Stimulated activated CD8-positive, alpha-beta memory T cell treated with anti-CD3 and anti-CD28 coated beads, Interleukin-15, amount 100 ng/mL, for 24 hours (primary cell): Measurements from ENCODE around the gene MEFV.
A peak's percentile ranks its signal among the peaks of the same experiment; 100 is the strongest.

Source experiments
- DNase-seq: peaks from one replicate; pipeline ENCODE4 v3.0.0-alpha.2; 2020; ENCODE audit warnings: low read depth

Gene MEFV

DNA sequence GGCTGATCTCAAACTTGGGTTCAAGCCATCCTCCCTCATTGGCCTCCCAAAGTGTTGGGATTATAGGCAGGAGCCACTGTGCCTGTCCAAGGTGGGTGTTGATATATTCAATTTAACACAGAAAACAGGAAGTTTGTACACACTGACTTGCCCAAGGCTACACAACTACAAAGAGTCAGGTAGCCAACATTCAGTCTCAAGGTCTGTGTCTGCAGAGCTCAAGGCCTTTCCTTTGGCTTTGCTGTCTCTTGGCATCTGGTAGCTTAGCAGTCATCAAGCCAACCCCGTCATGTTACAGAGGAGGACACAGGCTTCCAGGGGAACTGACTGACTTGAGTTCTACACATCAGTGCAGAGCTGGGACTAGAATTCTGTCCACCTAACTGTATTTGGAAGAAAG is 11.9 kb upstream of the MEFV start:
- no peak for DNase-seq

DNA sequence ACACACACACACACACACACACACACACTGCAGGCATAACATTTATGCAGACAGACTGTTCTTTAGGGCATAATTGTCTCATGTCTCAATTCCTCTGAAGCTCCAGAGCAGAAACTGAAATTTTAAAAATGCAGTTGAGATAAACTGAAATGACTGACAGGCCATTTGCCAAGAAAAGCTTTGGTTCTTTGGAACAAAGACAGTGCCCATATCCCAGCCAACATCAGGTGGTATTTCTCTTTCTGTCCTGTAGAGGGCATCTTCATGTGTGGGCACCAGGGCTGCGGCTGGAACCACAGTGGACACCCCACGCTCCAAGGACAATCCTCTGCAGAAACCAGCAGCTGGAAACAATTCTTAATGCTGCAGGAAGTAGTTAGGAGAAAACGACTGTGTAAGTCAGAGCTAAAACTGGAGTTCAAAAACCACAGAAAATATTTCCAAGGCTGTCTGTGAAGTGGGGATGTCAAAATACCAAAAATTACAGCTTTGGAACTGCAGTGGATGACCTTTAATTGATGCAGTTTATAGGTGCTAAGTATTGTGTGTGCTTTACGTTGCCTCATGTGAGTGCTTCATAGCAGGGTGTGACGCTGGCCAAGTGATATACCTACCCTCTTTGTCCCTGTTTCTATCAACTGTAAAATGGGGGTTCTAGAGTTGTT is 10.6 kb upstream of the MEFV start:
- DNase-seq, result no peak

DNA sequence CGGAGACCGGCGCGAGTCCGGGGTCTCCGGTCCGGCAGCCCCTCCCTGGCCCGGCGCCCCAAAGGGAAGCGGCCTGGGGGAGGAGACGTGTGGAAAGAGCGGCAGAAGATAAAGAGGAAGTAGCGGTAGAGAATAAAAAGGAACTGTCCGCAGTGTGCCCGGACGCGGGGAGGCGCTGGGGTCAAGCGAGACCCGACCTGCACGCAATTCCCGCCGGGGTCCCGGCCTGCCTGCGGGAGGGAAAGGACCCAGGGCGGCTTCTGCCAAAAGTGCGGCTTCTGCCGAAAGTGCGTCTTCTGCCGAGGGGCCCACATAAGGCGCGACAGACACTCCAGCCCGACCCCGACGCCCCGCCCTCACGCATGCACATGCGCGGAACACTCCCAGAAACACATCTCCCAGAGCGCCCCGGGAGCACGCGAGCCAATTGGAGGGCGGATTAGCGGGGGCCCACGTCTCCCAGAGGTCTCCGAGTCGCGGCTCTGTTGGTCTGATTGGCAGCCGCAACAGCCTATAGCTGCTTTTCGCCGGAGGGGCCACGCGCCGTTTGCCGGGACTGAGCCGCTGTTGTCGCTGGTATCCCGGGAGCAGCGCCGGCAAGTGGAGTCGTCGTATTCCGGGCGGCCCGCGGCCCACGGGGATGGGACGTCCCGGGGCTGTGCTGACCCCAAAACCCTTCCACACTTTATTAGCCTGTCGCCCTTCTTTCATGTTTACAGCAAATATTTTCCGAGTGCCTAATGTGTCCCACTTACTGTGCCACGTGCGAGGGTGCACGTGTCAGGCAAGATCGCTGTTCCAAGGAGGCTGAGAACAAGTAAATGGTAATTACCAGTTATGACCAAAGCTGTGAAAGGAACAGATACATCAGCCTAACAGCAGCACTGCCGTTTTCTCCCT is 8.0 kb upstream of the MEFV start:
- DNase-seq, result peak; percentile 92

DNA sequence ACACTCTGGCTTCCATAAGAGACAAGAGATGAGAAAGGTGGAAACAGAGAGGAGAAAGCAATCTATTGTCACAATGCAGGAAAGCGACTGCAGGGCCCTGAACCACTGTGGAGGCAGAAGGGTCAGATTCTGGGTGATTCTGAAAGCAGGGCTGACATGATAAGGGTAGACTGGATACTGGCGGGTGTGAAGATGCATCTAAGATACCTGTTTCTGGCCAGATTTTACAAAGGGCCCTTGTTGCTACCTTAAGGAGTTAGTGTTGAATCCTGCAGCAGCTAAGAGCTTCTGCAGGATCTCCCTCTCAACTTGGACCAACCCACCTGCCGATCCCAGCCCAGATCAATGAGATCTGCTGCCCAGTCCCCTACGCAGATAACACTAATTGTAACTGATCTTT is 6.1 kb upstream of the MEFV start:
- DNase-seq, result no peak

DNA sequence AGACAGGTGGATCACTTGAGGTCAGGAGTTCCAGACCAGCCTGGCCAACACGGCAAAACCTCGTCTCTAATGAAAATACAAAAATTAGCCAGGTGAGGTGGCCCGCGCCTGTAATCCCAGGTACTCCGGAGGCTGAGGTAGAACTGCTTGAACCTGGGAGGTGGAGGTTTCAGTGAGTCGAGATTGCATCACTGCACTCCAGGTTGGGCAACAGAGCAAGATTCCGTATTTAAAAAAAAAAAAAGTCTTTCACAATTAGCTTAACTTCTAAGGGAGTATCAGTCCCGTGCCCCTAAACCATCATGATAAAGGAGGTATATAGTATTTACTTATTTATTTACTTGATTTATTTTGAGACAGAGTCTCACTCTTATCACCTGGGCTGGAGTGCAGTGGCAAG is 3.4 kb upstream of the MEFV start:
- DNase-seq, result no peak

DNA sequence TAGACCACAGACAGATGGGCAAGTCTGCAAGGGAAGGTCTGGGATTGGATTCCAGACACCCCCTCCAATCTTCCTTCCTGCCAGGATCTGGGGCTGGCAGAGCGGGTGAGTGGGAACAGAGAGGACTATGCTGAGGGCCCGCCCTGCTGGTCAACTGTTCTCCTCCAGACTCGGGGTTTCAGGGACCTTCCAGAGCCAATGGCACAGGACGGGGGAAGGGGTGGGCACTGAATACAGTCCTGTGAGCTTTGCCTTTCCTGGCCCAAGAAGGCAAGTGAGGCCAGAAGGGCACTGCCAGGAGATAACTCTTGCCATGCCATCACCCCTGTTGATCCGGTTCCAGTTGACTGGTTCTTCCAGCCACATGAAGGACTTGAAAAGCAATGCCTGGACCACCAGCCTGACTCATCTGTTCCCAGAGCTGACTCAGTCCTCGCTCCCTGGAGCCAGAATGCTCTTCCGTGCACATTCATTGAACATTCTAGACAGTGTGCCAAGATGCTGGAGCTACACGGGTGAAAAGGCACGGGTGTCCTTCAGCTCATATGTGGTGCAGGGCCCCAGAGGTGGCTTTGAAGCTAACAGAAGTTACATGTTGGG is 533 bp upstream of the MEFV start:
- no peak for DNase-seq

DNA sequence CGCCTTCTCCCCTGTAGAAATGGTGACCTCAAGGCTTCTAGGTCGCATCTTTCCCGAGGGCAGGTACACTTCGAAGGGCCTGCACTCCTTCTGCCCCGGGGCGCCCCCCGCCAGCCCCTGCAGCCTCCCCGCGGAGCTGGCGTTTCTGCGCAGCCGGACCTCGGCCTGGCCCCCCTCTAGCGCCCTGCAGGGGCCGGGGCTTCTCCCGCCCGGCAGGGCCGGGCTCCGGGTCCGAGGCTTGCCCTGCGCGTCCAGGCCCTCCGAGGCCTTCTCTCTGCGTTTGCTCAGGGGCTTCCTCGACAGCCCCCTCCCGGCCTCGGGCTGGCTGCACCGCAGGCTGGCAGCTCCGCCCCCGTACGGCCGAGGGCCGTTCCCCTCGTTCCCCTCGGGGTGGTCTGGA is 2.1 kb downstream of the MEFV start:
- DNase-seq, result no peak

DNA sequence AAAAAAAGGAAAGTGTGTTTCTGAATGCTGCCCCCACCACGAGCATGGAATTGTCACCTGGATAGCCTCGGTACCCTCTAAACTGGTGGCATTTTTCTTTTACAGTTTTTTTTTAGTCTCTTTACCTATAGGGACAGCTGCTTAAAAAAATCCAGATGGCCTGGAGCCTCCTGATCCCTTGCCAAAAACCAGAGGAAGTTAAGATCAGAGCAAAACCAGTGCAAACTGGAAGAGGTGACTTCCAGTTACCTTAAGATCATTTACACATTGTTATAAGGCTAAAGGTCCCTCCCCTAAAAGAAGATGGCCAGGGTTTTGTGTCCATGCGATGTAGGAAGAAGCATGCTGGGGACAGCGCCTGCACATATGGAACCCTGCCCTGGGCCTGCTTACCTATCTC is 3.5 kb downstream of the MEFV start:
- no peak for DNase-seq

DNA sequence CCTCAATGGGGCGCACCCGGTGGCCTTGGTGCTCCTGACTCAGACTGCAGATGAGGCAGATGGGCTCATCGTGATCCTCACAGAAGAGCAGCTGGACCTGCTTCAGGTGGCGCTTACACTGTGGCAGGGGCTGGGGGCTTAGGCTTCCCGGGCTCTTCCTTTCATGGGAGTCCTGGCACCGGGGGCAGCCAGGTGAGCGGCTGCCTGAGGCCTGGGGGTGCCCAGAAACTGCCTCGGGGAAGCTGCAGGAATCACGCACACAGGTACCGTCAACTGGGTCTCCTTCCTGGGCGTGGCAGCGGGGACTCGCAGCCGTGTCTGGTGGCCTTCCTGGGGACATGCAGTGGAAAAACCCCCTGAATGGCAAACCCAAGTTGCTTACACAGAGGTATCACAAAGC is 7.0 kb downstream of the MEFV start:
- no peak for DNase-seq

DNA sequence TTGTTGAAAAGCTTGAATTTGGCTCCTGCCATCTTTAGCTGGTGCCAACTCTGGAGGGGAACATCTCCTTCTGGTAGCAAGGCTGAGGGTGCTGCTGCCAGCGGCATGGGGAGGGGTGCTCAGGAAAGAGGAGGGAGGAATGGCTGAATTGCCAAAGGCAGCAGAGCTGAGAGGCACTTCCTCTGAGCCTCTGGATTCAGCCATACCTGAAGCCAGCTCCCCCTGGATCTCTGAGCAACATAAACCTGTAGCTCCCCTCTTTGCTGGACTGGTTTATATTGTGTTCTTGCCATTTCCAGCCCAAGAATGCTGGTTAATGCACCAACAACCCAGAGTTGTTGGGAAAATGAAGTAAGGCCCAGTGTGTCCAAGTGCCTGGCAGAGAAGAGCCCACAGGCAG is 7.4 kb downstream of the MEFV start:
- DNase-seq, result no peak

DNA sequence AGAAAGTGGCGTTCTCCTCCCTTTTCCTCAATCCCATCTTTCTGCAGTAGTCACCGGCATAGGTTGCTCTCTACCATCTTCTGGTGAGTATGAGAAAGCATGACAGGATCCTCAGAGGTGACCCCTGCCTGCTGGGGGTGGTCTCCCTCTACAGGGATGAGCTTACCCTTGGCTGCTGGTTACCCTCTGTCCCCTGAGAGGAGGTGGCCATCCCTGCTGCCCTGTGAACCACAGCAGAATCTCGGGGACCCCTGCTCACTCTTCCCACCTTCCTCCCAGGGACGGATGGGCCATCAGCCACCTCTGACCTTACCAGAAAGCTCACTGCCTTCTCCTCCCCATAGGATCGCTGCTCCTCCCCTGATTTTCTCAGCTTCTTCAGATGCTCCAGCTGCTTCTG is 7.8 kb downstream of the MEFV start:
- no peak for DNase-seq

DNA sequence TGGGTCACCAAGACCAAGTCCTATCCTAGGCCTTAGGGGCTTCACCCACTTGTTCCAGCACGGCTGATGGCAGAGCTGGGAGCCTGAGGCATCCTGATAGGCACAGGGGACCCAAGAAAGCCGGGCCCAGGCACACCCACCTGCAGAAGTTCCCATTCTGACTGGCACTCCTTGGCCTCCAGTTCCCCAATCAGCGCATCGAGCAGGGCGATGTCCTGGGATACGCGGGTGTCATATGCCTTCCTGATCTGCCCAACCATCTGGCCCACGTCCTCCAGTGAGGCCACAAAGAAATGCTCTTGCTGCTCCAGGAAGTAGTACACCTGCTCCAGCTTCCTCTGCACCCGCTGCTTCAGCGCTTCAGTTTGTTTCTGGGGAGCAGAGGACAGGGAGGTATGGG is 9.6 kb downstream of the MEFV start:
- DNase-seq, result no peak

DNA sequence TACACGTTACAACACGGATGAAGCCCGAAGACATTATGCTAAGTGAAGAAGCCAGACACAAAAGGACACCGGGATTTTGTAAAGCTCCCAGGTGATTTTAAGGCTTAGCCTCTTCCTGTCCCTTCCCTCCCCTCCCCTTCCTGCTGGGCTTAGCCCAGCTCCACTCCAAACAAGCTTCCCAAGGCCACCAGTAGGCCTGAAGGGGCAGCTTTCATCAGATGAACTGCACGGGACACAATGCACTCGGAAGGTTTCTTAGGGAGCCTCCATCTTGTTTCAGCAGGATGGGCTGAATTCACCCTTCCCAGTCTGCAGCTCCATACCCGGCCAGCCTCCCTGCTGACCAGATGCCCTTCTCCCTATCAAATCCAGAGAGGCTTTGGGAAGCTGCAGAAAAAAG is 10.4 kb downstream of the MEFV start:
- no peak for DNase-seq

DNA sequence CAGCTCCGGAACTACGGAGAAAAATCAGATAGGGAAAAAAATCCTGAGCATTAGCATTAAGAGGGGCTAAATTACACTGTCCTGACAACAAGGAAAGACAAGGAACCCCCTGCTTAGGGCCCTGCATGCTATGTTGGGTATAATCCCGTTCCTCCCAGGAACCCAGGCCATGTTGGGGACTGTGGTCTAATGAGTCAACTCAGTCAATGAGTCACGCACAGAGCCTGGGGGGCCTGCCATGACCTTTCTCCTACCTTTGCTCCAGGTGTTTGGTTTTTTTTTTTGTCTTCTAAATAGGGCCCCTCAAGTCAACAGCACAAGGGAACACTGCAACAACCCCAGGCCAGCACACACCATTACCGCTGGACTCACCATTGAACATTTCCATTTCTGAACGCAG is 12.6 kb downstream of the MEFV start:
- DNase-seq, result no peak

DNA sequence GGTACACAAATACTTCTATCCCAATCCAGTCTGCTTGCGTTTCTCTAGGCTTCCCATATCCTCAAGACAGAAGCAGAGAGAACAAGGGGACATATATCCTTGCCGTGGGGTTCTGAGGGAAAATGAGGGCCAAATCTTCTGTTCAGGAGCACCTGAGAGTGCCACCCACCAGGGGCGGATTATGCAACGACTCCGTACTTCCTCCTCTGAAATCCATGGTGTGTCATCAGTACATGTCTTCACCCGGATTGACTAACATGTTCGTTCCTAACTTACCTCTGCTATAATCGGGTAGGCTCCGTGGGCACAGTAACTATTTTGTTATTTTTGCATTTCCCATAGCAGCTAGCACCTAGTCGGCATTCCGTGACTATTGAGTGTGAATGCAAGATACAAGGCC is 13.7 kb downstream of the MEFV start:
- DNase-seq, result no peak

DNA sequence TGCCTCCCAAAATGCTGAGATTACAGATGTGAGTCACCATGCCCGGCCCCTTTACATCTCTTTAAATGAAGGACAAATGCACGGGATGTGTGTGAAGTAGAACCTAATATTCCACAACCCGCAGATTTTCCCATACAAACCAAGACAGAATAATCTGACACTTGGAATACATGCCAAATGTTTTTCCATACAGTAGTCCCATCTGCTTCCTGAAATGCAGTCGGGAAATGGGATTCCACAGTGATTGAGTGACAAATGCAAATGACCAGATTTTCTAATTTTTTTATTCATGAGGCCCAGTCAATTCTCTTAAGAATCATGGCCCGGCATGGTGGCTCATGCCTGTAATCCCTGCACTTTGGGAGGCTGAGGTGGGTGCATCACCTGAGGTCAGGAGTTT is 14.7 kb downstream of the MEFV start:
- DNase-seq, result no peak

DNA sequence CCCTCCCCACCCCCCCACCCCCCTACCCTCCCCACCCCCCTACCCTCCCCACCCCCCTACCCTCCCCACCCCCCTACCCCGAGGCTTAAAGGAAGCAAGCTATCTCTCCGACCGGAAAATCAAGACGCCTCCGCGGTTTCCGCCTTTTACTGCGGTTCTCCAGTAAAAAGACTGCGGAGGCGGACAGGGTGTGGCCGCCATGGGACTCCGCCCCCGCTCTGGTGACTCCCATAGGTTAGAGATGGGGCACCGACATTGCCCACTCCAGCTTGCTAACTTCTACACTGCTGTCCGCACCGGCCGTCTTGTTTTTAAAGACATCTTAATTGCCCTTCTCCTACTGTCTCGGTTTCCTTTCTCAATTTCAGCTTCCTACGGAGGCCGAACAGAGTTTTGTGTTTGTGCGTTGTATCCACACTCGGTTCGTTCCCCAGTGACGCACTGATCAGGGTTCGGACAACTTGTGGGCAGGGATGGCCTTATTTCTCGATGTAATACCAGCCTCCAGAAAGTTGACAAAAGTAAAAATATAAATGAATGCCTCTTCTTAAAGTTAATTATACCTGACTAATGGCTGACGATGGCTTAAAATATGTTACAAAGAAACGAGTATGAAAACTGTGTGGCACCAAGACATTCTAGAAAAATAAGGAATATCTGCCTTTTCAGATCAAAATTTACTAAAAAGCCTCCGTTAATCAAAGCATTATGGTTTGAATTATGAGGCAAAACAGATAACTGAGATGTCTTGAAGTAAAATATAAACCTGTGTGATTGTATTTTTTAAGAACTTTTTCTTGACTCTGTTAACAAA is 20.4 kb downstream of the MEFV start:
- DNase-seq, result no peak

DNA sequence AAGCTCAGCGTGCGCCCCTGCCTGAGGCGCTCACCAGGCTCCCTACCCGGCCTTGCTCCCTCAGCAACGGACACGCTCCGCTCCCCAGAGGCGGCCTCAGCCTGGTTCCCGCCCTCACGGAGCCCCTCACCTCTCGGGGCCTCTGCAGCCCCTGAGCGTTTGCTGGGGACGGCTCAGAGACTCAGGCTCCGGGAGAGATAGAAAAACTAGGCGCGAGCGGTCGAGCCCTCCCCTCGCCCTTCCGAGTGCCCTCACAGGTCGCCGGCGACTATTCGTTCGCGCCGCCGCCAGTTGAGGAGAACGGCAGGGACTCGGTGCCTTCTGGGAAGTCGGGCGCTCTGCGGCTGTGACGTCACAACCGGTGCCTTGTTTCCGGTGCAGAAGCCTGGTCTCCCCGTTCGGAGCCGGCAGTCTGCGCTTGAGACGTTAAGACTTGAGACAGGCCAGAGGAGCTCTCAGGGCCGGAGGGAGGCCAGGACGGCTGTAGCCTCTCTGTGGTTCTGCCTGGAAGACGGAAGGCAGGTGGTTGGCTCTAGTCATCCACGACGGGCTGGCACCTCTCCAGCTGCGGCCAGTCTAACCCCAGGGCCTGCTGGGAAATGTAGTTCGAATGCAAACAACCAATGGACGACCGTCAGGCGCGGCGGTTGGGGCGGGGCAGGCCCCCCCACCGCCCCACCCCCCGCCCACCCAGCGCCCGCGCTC is 21.4 kb downstream of the MEFV start, which contains the start of gene ZNF200:
Gene ZNF200, minus strand, starts transcription at position 302 of the 705 bp plus-strand sequence. CDS start 1,403 bp downstream, outside the sequence.
- DNase-seq, result peak; percentile 89

DNA sequence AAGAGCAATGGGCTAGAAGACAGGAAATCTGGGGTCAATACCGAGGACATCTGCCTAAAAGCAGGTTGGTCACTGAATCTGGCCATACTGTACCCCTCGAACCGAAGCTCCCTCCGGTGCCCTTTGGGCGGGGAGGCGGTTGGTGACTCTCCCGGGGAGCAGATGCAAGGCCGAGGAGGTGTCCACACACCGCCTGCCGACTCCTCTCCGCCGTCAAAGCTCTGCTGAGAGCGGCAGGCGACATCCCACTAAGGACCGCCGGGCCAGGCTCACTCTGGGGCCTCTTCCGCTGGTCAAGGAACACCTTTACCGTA is 21.9 kb downstream of the MEFV start:
- DNase-seq, result no peak

DNA sequence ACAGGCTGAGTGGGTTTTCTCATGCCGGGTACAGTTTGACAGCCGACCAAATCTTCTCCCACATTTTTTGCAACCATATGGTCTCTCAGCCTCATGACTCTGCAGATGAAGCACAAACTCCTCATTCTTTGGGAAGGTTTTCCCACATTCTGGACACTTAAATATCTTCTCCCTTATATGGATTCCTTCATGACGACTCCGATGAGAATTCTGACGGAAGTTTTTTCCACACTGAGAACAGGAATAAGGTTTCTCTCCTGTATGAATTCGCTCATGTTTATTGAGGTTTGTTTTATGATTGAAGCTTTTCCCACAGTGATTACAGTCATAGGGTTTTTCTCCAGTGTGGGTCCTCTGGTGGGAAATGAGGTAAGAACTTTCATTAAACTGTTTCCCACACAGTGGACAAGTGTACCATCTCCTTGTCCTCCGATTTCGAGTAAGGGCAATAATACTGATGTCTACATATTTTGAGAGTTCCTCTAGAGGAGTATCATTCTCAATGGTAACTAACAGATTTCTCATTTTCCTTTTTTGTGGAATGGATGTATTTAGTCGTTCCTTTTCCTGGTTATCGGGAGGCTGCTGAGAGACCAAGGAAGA is 32.4 kb downstream of the MEFV start:
- DNase-seq, result no peak

DNA sequence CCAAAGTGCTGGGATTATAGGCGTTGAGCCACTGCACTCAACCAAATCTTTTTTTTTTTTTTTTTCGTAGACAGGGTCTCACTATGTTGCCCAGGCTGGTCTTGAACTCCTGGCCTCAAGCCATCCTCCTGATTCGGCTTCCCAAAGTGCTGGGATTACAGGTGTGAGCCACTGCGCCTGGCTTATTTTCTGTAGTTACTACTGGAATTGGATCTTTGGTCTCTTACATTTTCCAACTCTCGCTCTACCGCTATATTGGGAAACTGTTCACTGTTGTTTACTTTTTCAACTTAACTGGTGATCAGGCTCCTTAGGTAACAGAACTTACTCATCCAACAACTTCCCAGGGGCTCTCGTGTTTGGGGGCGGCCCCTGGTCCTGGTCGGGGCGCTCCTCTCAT is 35.6 kb downstream of the MEFV start:
- DNase-seq, result no peak

DNA sequence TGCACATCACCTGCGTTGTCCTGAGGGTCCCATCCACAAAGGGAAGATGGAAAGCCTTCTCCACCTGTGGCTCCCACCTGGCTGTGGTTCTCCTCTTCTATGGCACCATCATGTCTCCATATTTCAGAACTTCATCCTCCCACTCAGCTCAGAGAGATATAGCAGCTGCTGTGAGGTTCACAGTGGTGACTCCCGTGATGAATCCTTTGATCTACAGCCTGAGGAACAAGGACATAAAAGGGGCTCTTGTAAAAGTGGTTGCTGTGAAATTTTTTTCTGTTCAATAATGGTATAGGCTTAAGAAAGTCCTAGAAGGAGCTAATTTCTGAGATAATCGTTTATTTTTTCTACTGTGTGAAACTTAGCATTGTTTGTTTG is 40.2 kb downstream of the MEFV start:
- DNase-seq, result no peak
